DMS53 treated with DMSO at 0.1 percent for 48 hours (cell line): ENCODE measurements around the gene SYNJ2.

ENCODE experiments used
- DNase-seq: peaks from one replicate; lab custom pipeline; 2025; ENCODE audit not compliant: unreplicated experiment; lab: John Stamatoyannopoulos, UW

The SYNJ2 gene

GRCh38 chr6:158024566-158025297, 43.1 kb downstream of the SYNJ2 start:
- no peak for DNase-seq

GRCh38 chr6:158026054-158026900, 44.6 kb downstream of the SYNJ2 start:
- DNase-seq: peak; percentile 38

GRCh38 chr6:158026901-158027589, 45.4 kb downstream of the SYNJ2 start:
- no peak for DNase-seq

GRCh38 chr6:158027590-158028285, 46.1 kb downstream of the SYNJ2 start:
- no peak for DNase-seq

GRCh38 chr6:158028421-158028820, 46.8 kb downstream of the SYNJ2 start:
- no peak for DNase-seq

- no peak for DNase-seq
Observed at GRCh38 chr6:158028876-158029275, 47.2 kb downstream of the SYNJ2 start.

- DNase-seq: no peak
Observed at GRCh38 chr6:158029668-158030230, 48.1 kb downstream of the SYNJ2 start.

- no peak for DNase-seq
Observed at GRCh38 chr6:158030380-158031300, 49.0 kb downstream of the SYNJ2 start.

- no peak for DNase-seq
Observed at GRCh38 chr6:158031381-158032353, 50.0 kb downstream of the SYNJ2 start.

- DNase-seq: no peak
Observed at GRCh38 chr6:158032354-158032733, 50.7 kb downstream of the SYNJ2 start.

- DNase-seq: no peak
Observed at GRCh38 chr6:158033077-158033750, 51.6 kb downstream of the SYNJ2 start.

- DNase-seq: no peak
Observed at GRCh38 chr6:158033751-158034702, 52.4 kb downstream of the SYNJ2 start.

GRCh38 chr6:158036261-158036660, 54.6 kb downstream of the SYNJ2 start:
- no peak for DNase-seq

- DNase-seq: no peak
Observed at GRCh38 chr6:158037021-158037420, 55.4 kb downstream of the SYNJ2 start.

- DNase-seq: no peak
Observed at GRCh38 chr6:158037771-158038170, 56.1 kb downstream of the SYNJ2 start.

- no peak for DNase-seq
Observed at GRCh38 chr6:158038291-158039177, 56.9 kb downstream of the SYNJ2 start.
